T-helper 17 cell (primary cell): ENCODE data around the gene MXD4. TPM values are rescaled to one million over a fixed set of nuclear protein-coding genes. Genes with fewer than 3 reads are reported as not detected.
A peak's percentile ranks its signal among the peaks of the same experiment; 100 is the strongest.

ENCODE experiments used
- ATAC-seq: fragments of 150-1000 bp; cut with Tn5 transposase; 2 replicates; pipeline ENCODE4 v1.10.0; 2021; ENCODE audit warnings: mild to moderate bottlenecking, moderate library complexity
- DNase-seq, 3 donors: peaks; one replicate each; pipeline versions ENCODE4 v3.0.0 to v3.0.0-alpha.2; 2020 to 2021
- H3K9me3 ChIP-seq: one replicate; pipeline ENCODE4 v1.7.0; 2013; ENCODE audit warnings: low read length, mild to moderate bottlenecking; ENCODE audit not compliant: control insufficient read depth, poor library complexity, severe bottlenecking
- H3K27ac Mint-ChIP-seq: one replicate; pipeline ENCODE4 v1.8.0; 2022; ENCODE audit warnings: mild to moderate bottlenecking, moderate library complexity, mixed read lengths
- H3K27me3 Mint-ChIP-seq: one replicate; pipeline ENCODE4 v1.8.0; 2022; ENCODE audit warnings: mixed read lengths
- H3K36me3 Mint-ChIP-seq: one replicate; pipeline ENCODE4 v1.8.0; 2022; ENCODE audit warnings: low read depth, mixed read lengths
- H3K4me1 Mint-ChIP-seq: one replicate; pipeline ENCODE4 v1.8.0; 2022; ENCODE audit warnings: mild to moderate bottlenecking, mixed read lengths
- H3K4me3 Mint-ChIP-seq: one replicate; pipeline ENCODE4 v1.8.0; 2022; ENCODE audit warnings: mild to moderate bottlenecking, moderate library complexity, mixed read lengths
- total RNA-seq, 4 donors: library from RNA in 2 of 4; stranded (reverse) in 2 of 4; gene quantifications; one replicate each; pipeline ENCODE4 v1.2.3 and lab custom pipeline; 2022 to 2026

The MXD4 gene
- total RNA-seq, 2 donors from 2014 or later, result 81.4 to 100 TPM

DNA sequence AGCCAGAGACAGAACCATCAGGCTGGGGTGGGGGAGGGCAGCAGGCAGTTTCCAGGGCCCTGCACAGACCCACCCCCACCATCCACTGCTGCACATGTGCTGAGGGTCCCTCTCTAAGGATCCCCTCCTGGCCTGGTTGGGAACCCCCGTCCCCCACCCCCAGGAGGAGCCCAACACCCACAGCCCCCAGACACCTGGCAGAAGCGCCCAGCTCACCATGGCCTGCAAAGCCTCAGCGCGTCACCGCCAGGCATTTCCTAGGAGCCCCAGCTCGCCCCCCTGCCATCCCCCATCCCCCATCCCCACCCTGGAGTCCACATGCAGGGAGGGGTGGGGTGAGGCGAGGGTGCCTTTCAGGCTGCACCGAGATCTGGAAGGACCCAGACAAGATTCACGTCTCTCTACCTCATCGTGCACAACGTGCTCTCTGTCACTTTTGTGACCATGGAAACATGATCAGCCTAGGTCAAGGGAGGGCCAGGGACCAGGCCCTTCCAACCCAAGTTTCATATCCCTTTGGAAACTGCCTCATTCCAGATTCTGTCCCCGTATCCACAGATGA lies 9.3 kb downstream of the MXD4 start:
- ATAC-seq, result no peak
- Mint-ChIP-seq H3K36me3 (no peaks in the 10 kb centered on the region), H3K4me3 (peak overlapping the region; percentile 7), H3K27ac (no peak overlapping the region), H3K4me1 (peaks cover 19% of the 10 kb centered on the region), H3K27me3 (no peaks in the 10 kb centered on the region)
- no peaks in the 10 kb centered on the region for H3K9me3 ChIP-seq
- DNase-seq, result no peak

DNA sequence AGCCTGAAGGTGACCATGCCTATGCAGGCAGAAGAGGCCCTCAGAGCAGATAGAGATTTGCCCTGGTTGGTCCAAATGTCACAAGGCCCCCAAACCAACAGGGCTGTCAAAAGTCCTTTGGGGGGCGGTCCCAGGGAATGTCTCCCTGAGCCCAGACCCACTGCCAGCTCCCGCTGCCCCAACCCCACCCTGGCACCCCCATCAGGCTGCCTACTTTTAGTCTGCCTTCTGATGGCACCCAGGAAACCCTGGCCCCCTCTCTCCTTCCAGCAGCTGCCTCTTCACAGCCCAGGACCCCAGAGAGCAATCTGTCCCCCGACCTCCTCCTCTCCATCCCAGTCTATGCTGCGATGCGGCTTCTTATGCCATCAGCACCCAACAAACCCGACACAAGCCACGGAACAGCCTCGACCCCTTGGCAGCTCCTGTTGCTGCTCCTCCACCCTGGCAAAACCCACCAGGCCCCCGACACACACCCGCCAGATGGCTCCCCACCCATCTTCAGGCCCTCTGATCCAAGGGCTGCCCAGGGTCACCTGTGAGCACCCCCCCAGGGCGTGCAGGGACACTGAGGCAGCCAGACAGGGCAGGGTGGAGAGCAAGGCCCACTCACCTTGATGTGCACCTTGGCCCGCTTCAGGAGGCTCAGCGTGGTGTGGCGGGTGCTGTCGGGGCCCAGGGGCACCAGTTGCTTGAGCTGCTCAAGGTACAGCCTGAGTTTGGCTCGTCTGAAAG lies 9.9 kb downstream of the MXD4 start:
- DNase-seq (peak in 1 of 3 donors; percentile 7), ATAC-seq (no peak)
- no peaks in the 10 kb centered on the region for H3K9me3 ChIP-seq
- Mint-ChIP-seq H3K4me1 (peaks cover 17% of the 10 kb centered on the region), H3K27me3 (no peaks in the 10 kb centered on the region), H3K4me3 (no peak overlapping the region), H3K36me3 (no peaks in the 10 kb centered on the region), H3K27ac (peak overlapping the region; percentile 11)

DNA sequence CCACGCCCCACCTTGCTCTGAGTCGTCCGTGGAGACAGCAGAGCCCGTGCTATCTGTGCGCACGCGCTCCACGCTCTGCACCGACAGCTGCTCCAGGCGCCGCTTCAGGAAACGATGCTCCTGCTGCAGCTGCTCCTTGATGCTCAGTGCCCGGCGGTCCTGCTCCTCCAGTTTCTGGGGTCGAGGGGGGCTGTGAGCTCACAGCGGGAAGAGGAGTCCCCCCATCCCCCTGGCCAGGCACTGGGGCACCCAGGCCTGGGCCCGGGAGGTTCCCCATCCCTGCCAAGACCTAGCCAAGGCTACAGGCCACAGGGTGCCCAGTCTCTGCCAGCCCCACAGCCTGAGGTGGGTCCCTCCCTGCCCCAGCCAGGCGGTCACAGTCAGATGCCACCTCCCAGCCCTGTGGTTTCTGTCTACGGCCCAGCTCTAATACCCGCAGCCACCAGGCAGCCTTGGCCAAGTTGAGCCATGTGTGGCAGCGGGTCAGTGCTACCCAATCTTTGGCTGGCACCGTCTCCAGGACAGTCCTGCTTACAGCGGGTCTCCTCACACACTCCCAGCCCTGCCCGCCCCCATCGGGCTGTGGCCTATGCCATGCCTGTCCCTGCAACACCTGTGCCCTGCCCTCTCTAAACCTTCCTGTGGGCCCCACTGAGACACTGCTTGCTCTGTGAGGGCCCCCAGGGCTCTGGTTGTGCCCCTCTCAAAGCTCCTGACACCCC lies 10.7 kb downstream of the MXD4 start:
- ATAC-seq, result no peak

DNA sequence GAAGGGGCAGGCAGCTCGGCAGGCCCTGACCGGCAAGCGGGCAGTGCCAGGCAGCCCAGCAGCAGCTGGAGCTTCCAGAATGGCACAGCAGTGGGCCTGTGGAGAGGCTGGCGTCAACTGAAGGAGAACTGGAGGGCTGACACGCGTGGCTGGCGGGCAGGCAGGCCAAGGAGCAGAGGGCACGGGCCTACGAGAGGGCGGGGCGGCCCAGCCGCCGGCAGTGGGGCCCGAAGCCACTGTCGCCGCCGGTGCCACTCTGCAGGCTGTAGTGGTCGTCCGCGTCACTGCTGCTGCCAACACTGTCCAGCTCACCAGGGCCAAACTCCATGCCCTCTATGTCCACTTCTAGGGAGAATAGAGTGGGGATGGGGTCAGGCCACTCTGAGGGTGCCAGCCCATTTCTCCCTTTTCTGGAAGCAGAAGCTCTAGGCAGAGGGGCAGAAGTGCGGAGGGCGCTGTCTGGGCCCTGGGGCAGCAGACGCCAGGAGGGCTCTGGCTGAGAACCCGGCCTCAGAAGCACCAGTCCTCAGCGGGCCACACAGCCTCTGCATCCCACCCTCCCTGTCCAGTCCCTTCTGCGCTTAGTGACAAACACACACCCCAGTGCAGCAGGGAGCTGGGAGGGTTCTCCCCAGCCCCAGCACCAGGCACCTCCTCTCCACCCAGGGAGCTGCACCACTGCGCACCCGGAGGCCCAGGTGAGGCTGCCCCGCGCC lies 11.4 kb downstream of the MXD4 start:
- H3K36me3 Mint-ChIP-seq, result no peaks in the 10 kb centered on the region
- no peaks in the 10 kb centered on the region for H3K27me3 Mint-ChIP-seq
- no peak overlapping the region for H3K27ac Mint-ChIP-seq
- ATAC-seq (no peak), DNase-seq (peak in 1 of 3 donors; percentile 3)
- H3K4me1 Mint-ChIP-seq, result peaks cover 15% of the 10 kb centered on the region
- H3K4me3 Mint-ChIP-seq, result no peak overlapping the region
- no peaks in the 10 kb centered on the region for H3K9me3 ChIP-seq

More for the DNA sequence above, 10.7 kb downstream of the MXD4 start:
- no peaks in the 10 kb centered on the region for H3K36me3 Mint-ChIP-seq
- peak overlapping the region; percentile 11 for H3K27ac Mint-ChIP-seq
- H3K4me3 Mint-ChIP-seq, result no peak overlapping the region
- no peaks in the 10 kb centered on the region for H3K27me3 Mint-ChIP-seq
- DNase-seq, result peak in 1 of 3 donors; percentile 3
- H3K9me3 ChIP-seq, result no peaks in the 10 kb centered on the region
- peaks cover 14% of the 10 kb centered on the region for H3K4me1 Mint-ChIP-seq

DNA sequence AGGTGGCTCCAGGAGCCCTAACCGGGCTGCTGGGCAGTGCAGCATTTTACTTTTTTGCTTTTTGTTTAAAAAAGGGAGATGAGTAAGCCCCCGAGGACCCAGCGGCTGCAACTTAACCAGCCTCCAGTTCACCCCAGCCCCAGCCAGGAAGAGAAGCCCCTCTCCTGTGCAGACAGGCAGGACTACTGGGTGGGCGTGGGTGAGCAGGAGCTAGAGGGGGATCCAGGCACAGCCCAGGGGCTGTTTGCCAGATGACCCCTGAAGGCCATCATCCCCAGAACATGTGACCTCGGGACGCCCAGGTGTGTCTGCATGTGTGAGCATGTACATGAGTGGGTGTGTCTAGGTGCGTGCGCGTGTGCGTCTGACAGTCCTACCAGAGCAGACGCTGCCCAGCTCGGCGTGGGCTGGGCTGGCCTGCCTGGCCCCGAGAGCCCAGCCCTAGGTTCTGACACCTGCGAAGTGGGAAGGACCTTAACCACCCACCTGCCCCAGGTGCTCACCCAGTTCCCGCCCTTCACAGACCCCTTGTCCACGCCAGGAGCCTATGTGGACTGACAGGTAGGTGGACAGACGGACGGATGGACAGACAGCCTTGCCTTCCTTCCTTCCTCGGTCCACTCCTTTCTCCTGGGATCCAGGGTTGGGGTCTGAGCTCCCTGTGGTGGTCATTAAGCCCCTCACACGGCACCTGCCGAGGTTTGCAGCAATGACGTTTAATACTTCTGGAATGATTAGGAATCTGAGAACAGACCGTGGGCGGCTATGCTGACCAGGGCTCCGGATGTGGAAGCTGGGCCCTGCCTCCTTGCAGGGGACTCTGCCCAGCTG lies 12.2 kb downstream of the MXD4 start:
- Mint-ChIP-seq H3K27ac (peak overlapping the region; percentile 89), H3K36me3 (no peaks in the 10 kb centered on the region), H3K4me3 (no peak overlapping the region), H3K27me3 (no peaks in the 10 kb centered on the region), H3K4me1 (peaks cover 20% of the 10 kb centered on the region)
- no peaks in the 10 kb centered on the region for H3K9me3 ChIP-seq
- DNase-seq (no peak), ATAC-seq (no peak)

DNA sequence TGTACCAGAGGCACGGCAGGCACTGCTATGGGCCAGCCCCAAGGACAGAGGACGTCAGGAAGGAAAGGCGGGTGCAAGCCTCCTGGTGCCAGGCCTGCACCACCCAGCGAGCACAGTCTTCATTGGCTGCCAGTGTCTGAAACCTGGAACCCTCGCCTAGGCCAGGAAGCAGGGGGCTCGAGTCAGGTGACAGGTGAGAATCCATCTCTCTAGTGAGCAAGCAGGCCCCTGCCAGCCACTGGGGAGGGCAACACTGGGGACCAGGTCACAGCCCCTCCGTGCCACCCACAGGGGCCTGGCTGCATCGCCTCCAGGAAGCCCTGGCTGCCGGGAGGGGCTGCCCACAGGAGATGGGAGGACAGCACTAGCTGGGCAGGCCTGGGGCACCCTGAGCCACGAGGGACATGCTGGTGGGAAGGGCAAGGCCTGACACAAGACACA lies 13.1 kb downstream of the MXD4 start:
- Mint-ChIP-seq H3K27ac (peak overlapping the region; percentile 89), H3K27me3 (no peaks in the 10 kb centered on the region), H3K36me3 (no peaks in the 10 kb centered on the region), H3K4me1 (peaks cover 22% of the 10 kb centered on the region), H3K4me3 (no peak overlapping the region)
- no peaks in the 10 kb centered on the region for H3K9me3 ChIP-seq
- no peak for ATAC-seq
- peak in 1 of 3 donors; percentile 4 for DNase-seq

DNA sequence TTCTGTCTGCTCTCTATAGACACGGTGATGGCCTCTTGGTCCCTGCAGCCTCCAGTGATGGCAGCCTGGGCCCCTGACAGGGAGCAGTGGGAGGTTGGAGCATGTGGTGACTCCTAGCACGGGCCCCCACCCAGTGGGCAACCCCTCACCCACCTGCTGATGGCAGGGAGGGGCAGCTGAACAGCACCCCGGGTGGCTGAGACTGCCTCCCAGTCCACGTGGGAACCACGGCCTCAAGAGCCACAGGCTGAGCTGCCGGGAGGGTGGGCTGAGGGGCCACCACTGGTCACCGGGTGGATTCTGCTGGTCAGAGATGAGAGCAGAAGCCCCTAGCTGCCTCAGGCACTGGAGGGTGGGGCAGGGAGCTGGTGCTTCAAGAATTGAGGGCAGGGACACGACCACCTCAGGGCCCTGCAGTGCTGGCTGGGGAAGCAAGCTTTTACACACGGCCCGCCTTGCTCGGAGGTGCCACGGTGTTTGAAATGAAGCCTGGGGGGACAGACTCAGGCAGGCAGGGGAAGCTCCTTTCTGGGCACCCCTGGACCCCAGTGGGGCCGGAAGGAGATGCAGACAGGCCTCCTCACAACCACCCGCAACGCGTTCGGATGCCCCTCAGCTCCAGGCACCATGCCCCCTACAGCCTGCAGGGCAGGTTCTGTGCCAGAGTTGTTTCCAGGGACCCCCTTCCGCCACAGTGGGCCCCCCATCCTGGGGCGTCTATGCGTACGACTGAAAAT lies 13.7 kb downstream of the MXD4 start:
- no peaks in the 10 kb centered on the region for H3K9me3 ChIP-seq
- ATAC-seq (no peak), DNase-seq (peak in 1 of 3 donors; percentile 4)
- no peaks in the 10 kb centered on the region for H3K36me3 Mint-ChIP-seq
- no peak overlapping the region for H3K27ac Mint-ChIP-seq
- H3K4me3 Mint-ChIP-seq, result no peak overlapping the region
- no peaks in the 10 kb centered on the region for H3K27me3 Mint-ChIP-seq
- peaks cover 27% of the 10 kb centered on the region for H3K4me1 Mint-ChIP-seq

DNA sequence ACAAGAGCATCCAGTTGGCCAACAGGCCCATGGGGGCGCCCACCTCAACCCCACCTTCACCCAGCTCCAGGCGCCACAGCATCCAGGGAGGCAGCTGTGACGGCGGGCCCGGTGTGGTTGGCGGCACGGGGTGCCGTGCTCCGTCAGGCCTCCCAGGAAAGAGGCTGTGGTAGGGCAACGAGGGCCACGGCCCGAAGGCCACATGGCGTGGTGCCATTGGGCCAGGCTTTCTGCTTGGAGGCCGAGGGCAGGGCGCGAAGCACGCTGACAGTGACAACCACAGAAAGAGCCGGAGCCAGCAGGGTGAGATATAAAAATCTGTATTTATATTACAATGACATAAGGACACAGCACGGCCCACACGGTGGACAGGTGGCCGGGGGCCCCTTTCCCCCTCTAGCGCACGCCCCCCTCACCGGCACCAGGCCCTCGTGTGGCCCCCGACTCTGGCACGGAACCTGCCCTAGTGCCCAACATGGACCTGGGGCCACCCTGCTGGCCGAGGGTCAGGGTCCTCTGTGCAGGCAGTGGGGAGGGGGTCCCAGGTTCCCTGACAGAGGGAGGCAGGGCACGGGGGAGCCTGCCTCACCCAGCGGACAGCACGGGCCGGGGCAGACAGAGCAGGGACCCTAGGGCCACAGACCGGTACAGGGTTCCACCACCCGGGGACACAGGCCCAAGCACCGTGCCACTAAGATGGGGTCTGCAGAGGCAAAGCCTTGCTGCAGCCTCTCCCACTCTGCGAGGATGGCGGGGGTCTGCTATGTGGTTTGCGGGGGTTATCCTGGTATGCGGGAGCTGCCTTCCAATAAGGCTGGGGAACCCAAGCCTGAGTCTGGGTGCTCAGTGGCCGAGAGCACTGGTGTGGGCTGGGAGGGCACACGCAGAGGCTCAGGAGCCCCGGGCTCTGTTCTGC lies 14.5 kb downstream of the MXD4 start:
- Mint-ChIP-seq H3K4me3 (no peak overlapping the region), H3K27me3 (no peaks in the 10 kb centered on the region), H3K4me1 (peaks cover 28% of the 10 kb centered on the region), H3K27ac (peak overlapping the region; percentile 97), H3K36me3 (no peaks in the 10 kb centered on the region)
- DNase-seq, result peak in 1 of 3 donors; percentile 7
- H3K9me3 ChIP-seq, result no peaks in the 10 kb centered on the region
- no peak for ATAC-seq

DNA sequence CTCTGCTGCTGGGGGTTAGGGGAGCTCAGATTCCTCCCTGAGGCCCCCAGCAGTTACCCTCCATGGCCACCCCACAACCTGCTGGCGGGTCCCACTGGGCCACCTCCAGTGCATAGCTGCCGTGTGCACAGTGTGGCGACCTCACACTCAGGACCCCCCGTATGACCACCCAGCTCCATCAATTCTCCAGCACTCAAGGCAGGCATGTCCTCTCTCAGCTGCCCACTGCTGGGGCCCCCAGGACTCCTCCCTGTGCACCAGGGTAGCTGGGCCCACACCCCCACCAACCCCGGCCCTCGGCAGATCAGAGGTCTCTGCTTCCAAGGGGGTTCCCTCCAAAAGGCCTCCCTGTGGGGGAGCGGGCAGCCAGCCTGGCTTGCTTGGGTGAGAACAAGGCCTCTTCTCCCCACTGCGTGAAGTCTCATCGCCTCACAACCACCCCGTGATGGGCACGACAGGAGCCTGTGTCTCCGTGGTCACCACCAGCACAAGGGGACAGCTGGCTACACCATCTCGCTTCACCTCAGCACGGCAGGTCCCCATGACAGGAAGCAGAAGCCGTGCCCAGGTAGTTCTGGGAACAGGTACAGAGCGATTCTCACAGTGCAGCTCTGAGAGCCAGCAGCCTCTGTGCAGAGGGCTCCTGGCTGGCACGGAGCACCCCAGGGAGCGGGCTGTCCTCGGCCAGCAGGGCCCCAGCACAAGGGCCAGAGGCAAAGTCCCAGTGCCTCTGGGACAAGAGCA lies 15.4 kb downstream of the MXD4 start:
- no peak overlapping the region for H3K4me3 Mint-ChIP-seq
- ATAC-seq (no peak), DNase-seq (peak in 1 of 3 donors; percentile 7)
- H3K36me3 Mint-ChIP-seq, result no peaks in the 10 kb centered on the region
- no peaks in the 10 kb centered on the region for H3K27me3 Mint-ChIP-seq
- peak overlapping the region; percentile 97 for H3K27ac Mint-ChIP-seq
- H3K4me1 Mint-ChIP-seq, result peaks cover 25% of the 10 kb centered on the region
- no peaks in the 10 kb centered on the region for H3K9me3 ChIP-seq

DNA sequence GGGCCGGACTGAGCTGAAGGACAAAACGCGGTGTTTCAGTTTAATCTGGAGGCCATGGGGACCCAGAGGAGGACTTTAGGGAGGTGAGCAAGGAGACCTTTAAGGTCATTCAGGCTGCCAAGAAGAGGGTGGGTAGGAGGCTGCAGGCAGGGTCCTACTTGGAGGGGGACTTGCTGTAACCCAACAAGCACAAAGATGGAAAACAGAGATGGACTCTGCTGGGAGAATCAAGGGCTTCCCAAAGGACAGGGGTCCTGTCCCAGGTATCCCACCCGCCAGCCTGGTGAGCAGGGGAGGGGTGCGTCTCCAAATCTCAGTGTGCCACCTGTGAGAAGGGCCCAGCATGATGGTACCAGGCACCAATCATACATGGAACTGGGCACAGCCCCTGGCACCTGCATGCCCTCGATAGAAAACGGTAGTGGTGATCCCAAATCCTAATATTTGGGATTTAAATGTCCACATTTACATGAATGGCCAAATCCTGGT lies 16.1 kb downstream of the MXD4 start:
- DNase-seq, result no peak
- Mint-ChIP-seq H3K27ac (peak overlapping the region; percentile 97), H3K36me3 (peaks cover 3% of the 10 kb centered on the region), H3K4me3 (no peak overlapping the region), H3K27me3 (no peaks in the 10 kb centered on the region), H3K4me1 (peaks cover 28% of the 10 kb centered on the region)
- ATAC-seq, result no peak
- no peaks in the 10 kb centered on the region for H3K9me3 ChIP-seq
